ENCODE results near the gene NELL2.

- TF ChIP-seq POLR2AphosphoS5 (IDR thresholded peaks at IDR 0.05; ENCODE audit: low read depth, low read length) (no peak), REST (IDR thresholded peaks at IDR 0.05; ENCODE audit: insufficient read depth in 1 of 2, low read depth in 2 of 2, low read length in 2 of 2) (no peak), TAF1 (IDR thresholded peaks at IDR 0.05; ENCODE audit: borderline replicate concordance, insufficient read depth, low read length) (no peak), SIN3A (IDR thresholded peaks at IDR 0.05; ENCODE audit: borderline replicate concordance, insufficient read depth, low read length) (no peak), FOXP2 (optimal IDR thresholded peaks at IDR 0.05; ENCODE audit: borderline replicate concordance, extremely low read depth, extremely low read length, insufficient read depth) (no peak)
These were observed 198.4 kb downstream of the NELL2 start for GRCh38 chr12:44677724-44678123.

Measured in PFSK-1 (cell line).